HepG2 (cell line): Measurements from ENCODE around the gene BAHCC1. TPM values are rescaled to one million over a fixed set of nuclear protein-coding genes. Genes with fewer than 3 reads are reported as not detected.
A peak's percentile ranks its signal among the peaks of the same experiment; 100 is the strongest.

Experiments used
- ATF7 ChIP-seq, 2 experiments: fragments of 450-650 bp in 1 of 2; sonication (generic) in 1 of 2; formaldehyde crosslinking in 1 of 2; IDR thresholded peaks; 2 replicates each; pipeline versions ENCODE4 v1.4.0 to v1.6.1; 2016 to 2020; ENCODE audit warnings: antibody characterized with exemption in 1 of 2, mild to moderate bottlenecking in 1 of 2, missing genetic modification reagents in 1 of 2
- BHLHE40 ChIP-seq: IDR thresholded peaks from 2 replicates; pipeline ENCODE4 v1.6.1; 2011; ENCODE audit warnings: low read length, improper control_type of control experiment
- CEBPG ChIP-seq: IDR thresholded peaks from 2 replicates; pipeline ENCODE4 v1.6.1; 2016
- HNRNPLL ChIP-seq: fragments of 200-400 bp; formaldehyde crosslinking; IDR thresholded peaks from 2 replicates; pipeline ENCODE4 v1.6.1; 2017; ENCODE audit warnings: mild to moderate bottlenecking, low read depth, low read length; ENCODE audit not compliant: poor library complexity, severe bottlenecking
- JARID2 ChIP-seq: sonication (generic); formaldehyde crosslinking; IDR thresholded peaks from 2 replicates; pipeline ENCODE4 v1.8.1; 2023; ENCODE audit warnings: missing genetic modification reagents, inconsistent platforms; ENCODE audit not compliant: insufficient replicate concordance
- KAT7 ChIP-seq: IDR thresholded peaks from 2 replicates; pipeline ENCODE4 v1.6.1; 2018; ENCODE audit warnings: borderline replicate concordance, missing compliant biosample characterization
- KDM1A ChIP-seq: IDR thresholded peaks from 2 replicates; pipeline ENCODE4 v1.6.1; 2016; ENCODE audit warnings: missing compliant biosample characterization
- MAX ChIP-seq: IDR thresholded peaks from 2 replicates; pipeline ENCODE4 v1.6.1; 2012; ENCODE audit warnings: inconsistent platforms
- MBNL3 ChIP-seq: fragments of 250-450 bp; sonication (Bioruptor Pico); conservative IDR thresholded peaks from 2 replicates; pipeline ENCODE4 v1.8.0; 2022; ENCODE audit warnings: mild to moderate bottlenecking, inconsistent platforms
- MTERF4 ChIP-seq: sonication (generic); formaldehyde crosslinking; IDR thresholded peaks from 2 replicates; pipeline ENCODE4 v1.8.0; 2023; ENCODE audit warnings: mild to moderate bottlenecking, missing genetic modification reagents
- PAX8 ChIP-seq: sonication (generic); formaldehyde crosslinking; IDR thresholded peaks from 2 replicates; pipeline ENCODE4 v1.8.0; 2022; ENCODE audit warnings: mild to moderate bottlenecking, missing genetic modification reagents, borderline replicate concordance
- SRF ChIP-seq: IDR thresholded peaks from 2 replicates; pipeline ENCODE4 v1.6.1; 2011; ENCODE audit warnings: mild to moderate bottlenecking, low read depth, low read length, moderate library complexity
- ZNF235 ChIP-seq: sonication (generic); formaldehyde crosslinking; IDR thresholded peaks from 2 replicates; pipeline ENCODE4 v1.8.1; 2023; ENCODE audit warnings: mild to moderate bottlenecking, missing genetic modification reagents, borderline replicate concordance
- ZNF557 ChIP-seq: sonication (generic); formaldehyde crosslinking; IDR thresholded peaks from 2 replicates; pipeline ENCODE4 v1.4.0; 2020; ENCODE audit warnings: missing genetic modification reagents
- ZNF629 ChIP-seq: sonication (generic); formaldehyde crosslinking; conservative IDR thresholded peaks from 2 replicates; pipeline ENCODE4 v1.5.0; 2020; ENCODE audit warnings: missing genetic modification reagents
- ZNF737 ChIP-seq: sonication (generic); formaldehyde crosslinking; IDR thresholded peaks from 2 replicates; pipeline ENCODE4 v1.5.0; 2020; ENCODE audit warnings: missing genetic modification reagents, mild to moderate bottlenecking, borderline replicate concordance
- ZNF83 ChIP-seq: sonication (generic); formaldehyde crosslinking; IDR thresholded peaks from 2 replicates; pipeline ENCODE4 v1.4.0; 2020; ENCODE audit warnings: missing genetic modification reagents, mild to moderate bottlenecking, borderline replicate concordance
- ZSCAN5A ChIP-seq: sonication (generic); formaldehyde crosslinking; IDR thresholded peaks from 2 replicates; pipeline ENCODE4 v1.8.0; 2022; ENCODE audit warnings: mild to moderate bottlenecking, missing genetic modification reagents, borderline replicate concordance
- polyA plus RNA-seq, 8 experiments: library from polyadenylated mRNA; depleted of rRNA in 3 of 8; stranded (reverse) in 7 of 8; unstranded in 1 of 8; fragments of >200 nt; fragmentation: Illumina TruSeq in 4 of 8; extraction: Trizol in 4 of 8; gene quantifications; 2 replicates each; pipeline versions ENCODE4 v1.2.1 to v1.2.3, GENCODE V29; 2011 to 2016; ENCODE audit warnings: low read depth in 4 of 8, missing spikeins in 1 of 8, mixed read lengths in 1 of 8; ENCODE audit not compliant: insufficient read depth in 1 of 8
- total RNA-seq, 5 experiments: library from RNA; depleted of rRNA; stranded (reverse); fragments of >200 nt; fragmentation: Illumina TruSeq; extraction: Trizol; gene quantifications; 2 replicates each; pipeline ENCODE4 v1.2.3, GENCODE V29; 2016; ENCODE audit warnings: low read depth in 1 of 5
- TF ChIP-seq, protein P1 (sequence below): sonication (generic); formaldehyde crosslinking; IDR thresholded peaks from 2 replicates; pipeline ENCODE4 v1.4.0; 2020; ENCODE audit warnings: missing genetic modification reagents
- TF ChIP-seq, protein P2 (sequence below): sonication (generic); formaldehyde crosslinking; IDR thresholded peaks from 2 replicates; pipeline ENCODE4 v1.4.0; 2020; ENCODE audit warnings: mild to moderate bottlenecking, missing genetic modification reagents
- TF ChIP-seq, protein P3 (sequence below): IDR thresholded peaks from 2 replicates; pipeline ENCODE4 v1.6.1; 2016; ENCODE audit warnings: control low read depth

Gene BAHCC1
- total and polyA plus RNA-seq, 2 of the 13 experiments (the other 11 are each of a cell fraction or from before 2014, with no cell fraction given), result 1.4 to 1.7 TPM

DNA sequence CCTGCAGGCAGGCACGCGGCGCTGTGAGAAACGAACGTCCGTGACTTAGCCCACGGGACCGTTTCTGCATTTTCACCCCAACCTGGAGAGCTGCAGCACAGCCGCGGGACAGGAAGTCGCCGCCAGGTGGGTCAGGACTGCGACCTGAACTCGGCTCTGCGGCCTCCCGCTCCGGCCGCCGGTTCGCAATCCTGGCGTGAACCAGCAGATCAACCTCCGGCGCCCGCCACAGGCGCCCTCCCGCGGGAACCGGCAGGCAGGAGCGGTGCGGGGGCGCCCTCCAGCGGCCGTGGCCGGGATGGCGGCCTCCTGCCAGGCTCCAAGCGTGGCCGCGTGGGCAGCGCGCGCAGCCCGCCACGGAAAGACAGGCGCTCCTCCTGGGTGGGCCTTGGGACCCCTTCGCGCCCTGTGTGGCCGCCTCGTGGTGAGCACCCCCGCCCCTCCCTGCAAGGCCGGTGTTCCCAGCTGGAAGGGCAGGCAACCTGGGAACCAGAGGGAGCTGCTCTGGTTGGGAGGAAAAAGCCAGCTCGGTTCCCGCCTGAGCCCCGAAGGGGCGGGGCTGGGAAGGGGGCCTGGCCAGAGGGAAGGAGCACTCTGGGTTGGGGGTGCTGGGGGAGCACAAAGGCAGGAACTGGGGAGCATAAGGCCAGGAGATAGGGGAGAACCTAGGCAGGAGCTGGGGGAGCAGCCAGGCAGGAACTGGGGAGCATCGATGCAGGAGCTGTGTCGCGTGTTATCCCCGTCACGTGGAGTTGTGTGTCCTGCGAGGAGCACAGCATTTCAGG is 89.1 kb downstream of the BAHCC1 start (continued):
- TF ChIP-seq ZSCAN5A (CRISPR knock-in tag), result peak; percentile 69; the same call in 1 of the 2 replicates
- no peak for TF ChIP-seq ZNF83
- no peak for TF ChIP-seq ATF7 (IDR thresholded peaks at IDR 0.05)
- no peak for TF ChIP-seq ATF7 (CRISPR knock-in tag; IDR thresholded peaks at IDR 0.05)
- no peak for TF ChIP-seq JARID2 (CRISPR knock-in tag)
- peak; percentile 90 for TF ChIP-seq MAX
- no peak for TF ChIP-seq SRF
- TF ChIP-seq PAX8 (CRISPR knock-in tag), result peak; percentile 95; the same call in 1 of the 2 replicates
- TF ChIP-seq KDM1A, result no peak
- TF ChIP-seq ZNF235 (CRISPR knock-in tag), result no peak
- TF ChIP-seq, protein P1, sequence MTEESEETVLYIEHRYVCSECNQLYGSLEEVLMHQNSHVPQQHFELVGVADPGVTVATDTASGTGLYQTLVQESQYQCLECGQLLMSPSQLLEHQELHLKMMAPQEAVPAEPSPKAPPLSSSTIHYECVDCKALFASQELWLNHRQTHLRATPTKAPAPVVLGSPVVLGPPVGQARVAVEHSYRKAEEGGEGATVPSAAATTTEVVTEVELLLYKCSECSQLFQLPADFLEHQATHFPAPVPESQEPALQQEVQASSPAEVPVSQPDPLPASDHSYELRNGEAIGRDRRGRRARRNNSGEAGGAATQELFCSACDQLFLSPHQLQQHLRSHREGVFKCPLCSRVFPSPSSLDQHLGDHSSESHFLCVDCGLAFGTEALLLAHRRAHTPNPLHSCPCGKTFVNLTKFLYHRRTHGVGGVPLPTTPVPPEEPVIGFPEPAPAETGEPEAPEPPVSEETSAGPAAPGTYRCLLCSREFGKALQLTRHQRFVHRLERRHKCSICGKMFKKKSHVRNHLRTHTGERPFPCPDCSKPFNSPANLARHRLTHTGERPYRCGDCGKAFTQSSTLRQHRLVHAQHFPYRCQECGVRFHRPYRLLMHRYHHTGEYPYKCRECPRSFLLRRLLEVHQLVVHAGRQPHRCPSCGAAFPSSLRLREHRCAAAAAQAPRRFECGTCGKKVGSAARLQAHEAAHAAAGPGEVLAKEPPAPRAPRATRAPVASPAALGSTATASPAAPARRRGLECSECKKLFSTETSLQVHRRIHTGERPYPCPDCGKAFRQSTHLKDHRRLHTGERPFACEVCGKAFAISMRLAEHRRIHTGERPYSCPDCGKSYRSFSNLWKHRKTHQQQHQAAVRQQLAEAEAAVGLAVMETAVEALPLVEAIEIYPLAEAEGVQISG, result peak; percentile 83
- peak; percentile 49; the same call in 1 of the 2 replicates for TF ChIP-seq MTERF4 (CRISPR knock-in tag)
- peak; percentile 35; the same call in 1 of the 2 replicates for TF ChIP-seq ZNF629 (CRISPR knock-in tag)
- TF ChIP-seq KAT7, result no peak
- no peak for TF ChIP-seq ZNF737 (CRISPR knock-in tag)
- TF ChIP-seq CEBPG (CRISPR knock-in tag), result peak; percentile 23; the same call in 1 of the 2 replicates
- TF ChIP-seq, protein P2, sequence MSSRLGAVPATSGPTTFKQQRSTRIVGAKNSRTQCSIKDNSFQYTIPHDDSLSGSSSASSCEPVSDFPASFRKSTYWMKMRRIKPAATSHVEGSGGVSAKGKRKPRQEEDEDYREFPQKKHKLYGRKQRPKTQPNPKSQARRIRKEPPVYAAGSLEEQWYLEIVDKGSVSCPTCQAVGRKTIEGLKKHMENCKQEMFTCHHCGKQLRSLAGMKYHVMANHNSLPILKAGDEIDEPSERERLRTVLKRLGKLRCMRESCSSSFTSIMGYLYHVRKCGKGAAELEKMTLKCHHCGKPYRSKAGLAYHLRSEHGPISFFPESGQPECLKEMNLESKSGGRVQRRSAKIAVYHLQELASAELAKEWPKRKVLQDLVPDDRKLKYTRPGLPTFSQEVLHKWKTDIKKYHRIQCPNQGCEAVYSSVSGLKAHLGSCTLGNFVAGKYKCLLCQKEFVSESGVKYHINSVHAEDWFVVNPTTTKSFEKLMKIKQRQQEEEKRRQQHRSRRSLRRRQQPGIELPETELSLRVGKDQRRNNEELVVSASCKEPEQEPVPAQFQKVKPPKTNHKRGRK (CRISPR knock-in tag), result 0 out of 2 replicates have a peak, but pooled peaks have one; percentile 61
- TF ChIP-seq HNRNPLL, result peak; percentile 62
- TF ChIP-seq MBNL3 (CRISPR knock-in tag), result no peak
- peak; percentile 58; the same call in 1 of the 2 replicates for TF ChIP-seq BHLHE40
- TF ChIP-seq ZNF557 (CRISPR knock-in tag), result no peak
- TF ChIP-seq, protein P3, sequence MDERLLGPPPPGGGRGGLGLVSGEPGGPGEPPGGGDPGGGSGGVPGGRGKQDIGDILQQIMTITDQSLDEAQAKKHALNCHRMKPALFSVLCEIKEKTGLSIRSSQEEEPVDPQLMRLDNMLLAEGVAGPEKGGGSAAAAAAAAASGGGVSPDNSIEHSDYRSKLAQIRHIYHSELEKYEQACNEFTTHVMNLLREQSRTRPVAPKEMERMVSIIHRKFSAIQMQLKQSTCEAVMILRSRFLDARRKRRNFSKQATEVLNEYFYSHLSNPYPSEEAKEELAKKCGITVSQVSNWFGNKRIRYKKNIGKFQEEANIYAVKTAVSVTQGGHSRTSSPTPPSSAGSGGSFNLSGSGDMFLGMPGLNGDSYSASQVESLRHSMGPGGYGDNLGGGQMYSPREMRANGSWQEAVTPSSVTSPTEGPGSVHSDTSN (CRISPR knock-in tag), result no peak
